SK-N-MC (cell line): ENCODE results near the gene DOK5.

ENCODE experiments used
- EZH2 ChIP-seq: fragments of 200-600 bp; sonication (generic); IDR thresholded peaks from one replicate; pipeline ENCODE4 v1.6.1; 2017; ENCODE audit warnings: antibody characterized with exemption
- POLR2AphosphoS5 ChIP-seq: IDR thresholded peaks from 2 replicates; pipeline ENCODE4 v1.6.1; 2012; ENCODE audit warnings: mild to moderate bottlenecking, low read depth, low read length, borderline replicate concordance

DNA sequence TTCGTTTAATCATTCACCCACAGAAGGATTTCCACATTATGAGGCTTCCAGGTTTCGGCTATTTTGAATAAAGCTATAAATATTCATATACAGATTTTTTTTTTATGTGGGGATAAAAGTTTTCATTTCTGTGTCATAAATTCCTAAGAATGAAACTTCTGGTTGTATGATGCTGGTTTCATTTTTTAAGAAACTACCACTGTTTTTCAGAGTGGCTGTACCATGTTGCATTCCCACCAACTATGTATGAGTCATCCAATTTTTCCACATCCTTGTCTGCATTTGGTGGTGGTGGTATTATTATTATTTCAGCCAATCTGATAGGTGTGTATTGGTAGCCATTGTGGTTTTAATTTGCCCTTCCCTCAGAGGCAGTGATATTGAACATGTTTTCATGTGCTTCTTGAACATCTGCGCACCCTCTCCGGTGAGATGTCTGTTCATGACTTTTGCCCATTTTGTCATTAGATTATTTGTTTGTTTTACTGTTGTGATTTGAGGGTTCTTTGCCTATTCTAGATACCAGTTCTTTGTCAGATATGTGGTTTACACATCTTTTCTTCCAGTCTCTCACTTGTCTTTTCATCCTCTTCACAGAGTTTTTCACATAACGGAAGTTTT is 75.5 kb downstream of the DOK5 start:
- no peak for TF ChIP-seq EZH2
- no peak for TF ChIP-seq POLR2AphosphoS5
